Measurements from ENCODE around the gene SPATA7. TPM values are rescaled to one million over a fixed set of nuclear protein-coding genes. Genes with fewer than 3 reads are reported as not detected.

SPATA7 gene
- polyA plus RNA-seq, 3 donors: 2.2 to 4.8 (median 3.4) TPM

GRCh38 chr14:88352698-88353097, 32.8 kb upstream of the SPATA7 start:
- intact Hi-C loops (cut with micrococcal nuclease): no loop called here
- Histone ChIP-seq H2AFZ (ENCODE audit: insufficient read depth, low read depth, low read length, poor library complexity, severe bottlenecking) (no peak overlapping the region), H3K36me3 (replicated peaks in 1 of 2; ENCODE audit: control insufficient read depth in 1 of 2, insufficient read depth in 2 of 2, low read length in 2 of 2) (no peaks in the 10 kb centered on the region), H3K27me3 (ENCODE audit: control insufficient read depth in 2 of 2, insufficient read depth in 2 of 2, low read length in 2 of 2) (no peaks in the 10 kb centered on the region), H4K20me1 (ENCODE audit: insufficient read depth, low read length) (no peaks in the 10 kb centered on the region), H3K4me3 (replicated peaks in 1 of 3; ENCODE audit: low read depth in 2 of 3, low read length in 3 of 3) (no peak overlapping the region), H3K9ac (ENCODE audit: insufficient read depth, low read length, poor library complexity, severe bottlenecking) (no peak overlapping the region), H3K79me2 (ENCODE audit: insufficient read depth, low read length) (no peaks in the 10 kb centered on the region), H3K4me1 (ENCODE audit: control insufficient read depth in 1 of 2, insufficient read depth in 2 of 2, low read length in 2 of 2) (no peaks in the 10 kb centered on the region), H3K27ac (ENCODE audit: low read depth in 1 of 2, low read length in 2 of 2) (no peak overlapping the region), H3K9me3 (replicated peaks in 1 of 2; ENCODE audit: control insufficient read depth in 1 of 2, insufficient read depth in 1 of 2, low read length in 2 of 2) (peaks cover 5 to 7% of the 10 kb centered on the region in 2 donors), H3K4me2 (replicated peaks; ENCODE audit: extremely low read depth, low read length, poor library complexity, severe bottlenecking) (no peak overlapping the region)
- DNase-seq: no peak
- WGBS (ENCODE audit: insufficient coverage): 86% methylated on average over 2 of the region's 3 CpGs
- Mint-ChIP-seq H3K36me3 (no peaks in the 10 kb centered on the region), H3K9me3 (peaks cover under 1 to 11% (median 4%) of the 10 kb centered on the region in 7 donors), H3K4me3 (no peak overlapping the region), H3K27me3 (ENCODE audit: low read depth in 3 of 3) (peaks cover 3 to 6% (median 4%) of the 10 kb centered on the region in 3 donors), H3K4me1 (no peaks in the 10 kb centered on the region), H3K27ac (no peak overlapping the region)
- no peak for TF ChIP-seq CTCF (IDR thresholded peaks at IDR 0.05)

- Mint-ChIP-seq H3K27me3 (ENCODE audit: low read depth in 3 of 3) (peaks cover 3 to 7% (median 4%) of the 10 kb centered on the region in 3 donors), H3K4me3 (no peak overlapping the region), H3K36me3 (no peaks in the 10 kb centered on the region), H3K9me3 (peaks cover 7 to 23% (median 18%) of the 10 kb centered on the region in 7 donors), H3K27ac (no peak overlapping the region), H3K4me1 (no peaks in the 10 kb centered on the region)
- intact Hi-C loops (cut with micrococcal nuclease): no loop called here
- no peak overlapping the region for H3K4me2 ChIP-seq (replicated peaks; ENCODE audit: extremely low read depth, low read length, poor library complexity, severe bottlenecking)
- 100% methylated on average over 2 of the region's 3 CpGs for WGBS (ENCODE audit: insufficient coverage)
- H3K79me2 ChIP-seq (ENCODE audit: insufficient read depth, low read length): no peaks in the 10 kb centered on the region
- no peak overlapping the region for H3K27ac ChIP-seq (ENCODE audit: low read depth in 1 of 2, low read length in 2 of 2)
- TF ChIP-seq CTCF (IDR thresholded peaks at IDR 0.05): no peak
- H3K4me1 ChIP-seq (ENCODE audit: control insufficient read depth in 1 of 2, insufficient read depth in 2 of 2, low read length in 2 of 2): no peaks in the 10 kb centered on the region
- no peak overlapping the region for H3K4me3 ChIP-seq (replicated peaks in 1 of 3; ENCODE audit: low read depth in 2 of 3, low read length in 3 of 3)
- peaks cover 14 to 17% of the 10 kb centered on the region in 2 donors for H3K9me3 ChIP-seq (replicated peaks in 1 of 2; ENCODE audit: control insufficient read depth in 1 of 2, insufficient read depth in 1 of 2, low read length in 2 of 2)
- H3K9ac ChIP-seq (ENCODE audit: insufficient read depth, low read length, poor library complexity, severe bottlenecking): no peak overlapping the region
- H3K27me3 ChIP-seq (ENCODE audit: control insufficient read depth in 2 of 2, insufficient read depth in 2 of 2, low read length in 2 of 2): no peaks in the 10 kb centered on the region
- no peak for DNase-seq
- H3K36me3 ChIP-seq (replicated peaks in 1 of 2; ENCODE audit: control insufficient read depth in 1 of 2, insufficient read depth in 2 of 2, low read length in 2 of 2): no peaks in the 10 kb centered on the region
- no peak overlapping the region for H2AFZ ChIP-seq (ENCODE audit: insufficient read depth, low read depth, low read length, poor library complexity, severe bottlenecking)
- H4K20me1 ChIP-seq (ENCODE audit: insufficient read depth, low read length): no peaks in the 10 kb centered on the region
Observed at GRCh38 chr14:88354358-88354757, 31.1 kb upstream of the SPATA7 start.

All from CD14-positive monocyte (primary cell).